Measurements from ENCODE around the gene TRIM26.

Gene TRIM26

DNA sequence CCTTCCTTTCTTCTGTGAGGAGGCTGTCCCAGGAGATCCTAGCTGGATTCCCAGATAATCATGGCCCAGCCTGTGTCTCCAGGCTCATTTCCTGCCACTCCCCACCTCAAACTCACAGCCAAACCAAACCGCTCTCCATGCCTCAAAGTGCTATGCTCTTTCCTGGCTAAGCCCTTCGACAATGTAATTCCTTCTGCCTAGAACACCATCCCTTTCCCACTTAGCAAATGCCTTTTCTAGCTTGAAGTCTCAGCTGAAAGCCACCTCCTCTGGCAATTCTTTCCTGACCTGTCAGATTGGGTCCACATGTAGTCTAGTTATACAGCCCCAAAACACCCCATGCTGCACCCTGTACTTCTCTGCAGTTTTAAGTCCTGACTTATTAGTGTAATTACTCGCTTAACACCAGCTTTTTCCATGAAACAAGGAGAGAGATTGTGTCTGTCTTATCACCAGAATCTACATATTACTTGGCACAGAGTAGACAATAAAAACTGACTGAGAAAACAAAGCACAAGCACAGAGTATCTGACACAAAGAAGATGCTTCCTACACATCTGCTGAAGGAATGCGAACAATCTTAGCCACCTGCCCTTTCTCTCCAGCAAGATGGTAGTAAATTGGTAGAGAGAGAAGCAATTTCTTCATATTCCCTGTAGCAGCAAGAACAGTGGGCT lies 5.4 kb downstream of the TRIM26 start:
- DNase-seq (ENCODE audit: low read depth in 2 of 2) = no peak

DNA sequence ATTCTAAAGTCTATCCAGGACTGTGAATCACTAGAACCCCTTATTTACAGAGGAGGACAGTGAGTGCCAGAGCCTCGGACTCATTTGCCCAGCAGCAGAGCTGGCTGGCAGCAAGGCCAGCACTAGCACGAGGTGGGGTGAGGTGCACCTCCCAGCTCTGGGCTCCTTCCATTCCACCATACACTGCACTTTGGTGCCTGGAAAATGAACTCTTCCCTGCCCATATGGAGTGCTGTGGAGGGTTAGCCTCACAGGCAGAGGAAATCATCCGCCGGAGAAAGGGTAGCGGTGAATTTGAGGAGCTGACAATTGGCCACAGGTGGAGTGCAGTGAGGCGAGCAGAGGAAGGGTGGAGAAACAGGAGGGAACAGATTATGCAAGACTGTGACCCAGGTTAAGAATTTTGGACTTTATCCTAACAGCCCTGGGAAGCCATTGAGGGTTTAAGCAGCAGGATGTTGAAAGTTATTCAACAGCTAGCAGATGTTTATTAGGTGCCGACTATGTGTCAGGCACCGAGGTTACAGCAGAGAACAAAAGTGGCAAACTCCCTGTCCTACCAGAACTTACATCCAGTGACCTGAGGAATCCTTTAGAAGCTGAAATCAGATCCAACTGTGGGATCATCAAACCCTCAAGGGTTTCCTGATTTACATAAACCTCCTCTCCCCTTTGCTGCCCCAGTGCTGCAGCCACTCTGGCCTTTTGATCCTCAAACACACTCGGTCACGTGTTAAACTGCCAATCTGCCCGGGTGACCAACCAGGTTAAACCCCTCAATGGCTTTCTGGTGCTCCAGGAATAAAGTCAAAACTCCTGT lies 6.2 kb downstream of the TRIM26 start:
- DNase-seq (ENCODE audit: low read depth in 2 of 2) = no peak

- no peak for DNase-seq (ENCODE audit: low read depth in 2 of 2)
These were observed 7.1 kb downstream of the TRIM26 start for GRCh38 chr6:30206152-30206551.

- no peak for DNase-seq (ENCODE audit: low read depth in 2 of 2)
These were observed 9.1 kb downstream of the TRIM26 start for GRCh38 chr6:30204116-30204515.

DNA sequence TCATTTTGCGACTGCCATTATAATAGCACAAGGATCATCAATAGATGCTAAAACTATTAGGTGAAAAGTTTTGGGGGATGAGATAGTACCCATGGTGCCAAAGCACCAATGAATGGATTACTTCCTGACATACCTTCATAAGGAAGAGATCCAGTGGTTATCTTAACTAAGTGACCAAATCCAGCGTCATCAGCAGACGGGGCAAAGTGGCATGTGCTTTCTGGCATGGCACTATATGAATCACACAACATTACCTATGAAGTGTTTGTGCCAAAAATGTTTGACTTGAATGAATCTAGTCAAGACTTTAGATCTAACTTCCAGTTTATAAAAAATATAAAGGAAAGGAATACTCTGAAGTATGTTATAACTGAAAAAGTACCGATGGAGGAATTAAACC lies 10.8 kb downstream of the TRIM26 start:
- no peak for DNase-seq (ENCODE audit: low read depth in 2 of 2)

DNA sequence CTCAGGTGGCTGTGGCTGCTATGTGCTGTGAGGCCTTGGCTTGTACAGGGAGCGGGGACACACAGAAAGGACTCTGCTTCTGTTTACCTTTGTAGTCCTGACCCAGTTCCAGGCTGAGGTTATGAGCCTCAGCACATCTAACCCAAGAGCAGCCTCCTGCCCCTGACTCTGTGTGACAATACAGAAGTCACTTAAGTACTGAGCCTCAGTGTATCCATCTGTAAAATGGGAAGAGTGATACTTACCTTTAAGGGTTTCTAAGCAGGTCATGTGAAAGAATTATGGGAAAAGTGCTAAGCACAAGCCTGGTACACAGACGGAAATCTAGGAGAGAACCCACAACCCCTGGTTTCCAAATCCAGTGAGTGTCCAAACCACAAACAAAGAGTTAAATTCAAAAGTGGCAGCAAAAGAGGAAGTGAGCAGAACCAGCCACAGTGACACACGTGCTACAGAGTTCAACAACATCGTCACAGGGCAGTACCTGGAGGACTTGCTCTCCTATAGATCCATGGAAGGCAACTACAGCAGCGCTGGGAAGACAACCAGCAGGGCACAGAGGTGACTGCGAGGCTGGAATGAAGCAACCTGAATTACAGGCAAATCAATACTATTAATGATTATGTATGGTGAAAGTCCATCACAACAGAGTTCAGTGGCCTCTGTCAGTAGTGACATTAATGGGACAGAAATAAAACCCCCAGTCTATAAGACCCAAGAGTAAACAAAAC lies 12.5 kb downstream of the TRIM26 start:
- no peak for DNase-seq (ENCODE audit: low read depth in 2 of 2)

DNA sequence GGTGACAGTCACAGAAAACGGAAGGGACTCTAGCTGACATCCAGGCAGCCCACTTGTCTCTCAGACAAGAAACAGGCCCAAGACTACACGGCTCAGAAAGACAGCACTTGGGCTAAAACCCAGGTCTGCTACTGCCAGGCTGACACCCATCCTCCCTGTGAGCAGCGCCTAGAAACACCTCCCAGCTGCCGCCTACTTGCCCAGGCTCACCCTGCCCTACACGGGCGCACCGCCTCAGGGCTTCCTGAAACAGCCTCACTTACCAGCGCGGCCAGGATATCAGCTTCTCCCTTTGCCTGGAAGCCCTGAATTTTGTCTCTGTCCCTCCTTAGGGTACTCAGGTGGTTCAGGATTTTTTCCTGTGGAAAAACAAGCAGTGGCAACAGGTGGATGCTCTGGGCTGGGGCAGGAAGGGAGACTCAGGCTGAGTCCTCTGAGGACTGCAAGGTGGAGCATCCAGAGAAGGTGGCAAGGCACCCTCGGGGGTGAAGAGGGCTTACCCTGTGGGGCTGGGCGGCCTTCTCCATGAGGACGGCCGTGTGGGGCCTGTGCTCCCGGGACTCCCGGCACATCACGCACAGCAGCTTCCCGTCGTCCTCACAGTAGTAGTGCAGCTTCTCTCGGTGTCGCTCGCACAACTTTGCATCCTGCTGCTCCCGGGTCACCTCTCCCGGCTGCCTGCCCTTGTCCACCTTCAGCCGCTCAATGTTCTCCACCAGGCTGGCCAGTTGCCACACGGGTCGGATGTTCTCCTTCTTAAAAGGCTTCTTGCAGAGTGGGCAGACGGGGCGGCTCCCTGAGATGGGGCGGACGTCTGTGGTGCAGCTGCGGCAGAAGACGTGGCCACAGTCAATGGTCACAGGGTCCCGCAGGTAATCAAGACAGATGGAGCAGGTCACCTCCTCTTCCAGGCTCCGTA lies 14.8 kb downstream of the TRIM26 start:
- DNase-seq (ENCODE audit: low read depth in 2 of 2) = no peak

GRCh38 chr6:30196376-30196775 lies 16.8 kb downstream of the TRIM26 start:
- DNase-seq (ENCODE audit: low read depth in 2 of 2) = no peak

GRCh38 chr6:30195951-30196350 lies 17.3 kb downstream of the TRIM26 start:
- DNase-seq (ENCODE audit: low read depth in 2 of 2) = no peak

DNA sequence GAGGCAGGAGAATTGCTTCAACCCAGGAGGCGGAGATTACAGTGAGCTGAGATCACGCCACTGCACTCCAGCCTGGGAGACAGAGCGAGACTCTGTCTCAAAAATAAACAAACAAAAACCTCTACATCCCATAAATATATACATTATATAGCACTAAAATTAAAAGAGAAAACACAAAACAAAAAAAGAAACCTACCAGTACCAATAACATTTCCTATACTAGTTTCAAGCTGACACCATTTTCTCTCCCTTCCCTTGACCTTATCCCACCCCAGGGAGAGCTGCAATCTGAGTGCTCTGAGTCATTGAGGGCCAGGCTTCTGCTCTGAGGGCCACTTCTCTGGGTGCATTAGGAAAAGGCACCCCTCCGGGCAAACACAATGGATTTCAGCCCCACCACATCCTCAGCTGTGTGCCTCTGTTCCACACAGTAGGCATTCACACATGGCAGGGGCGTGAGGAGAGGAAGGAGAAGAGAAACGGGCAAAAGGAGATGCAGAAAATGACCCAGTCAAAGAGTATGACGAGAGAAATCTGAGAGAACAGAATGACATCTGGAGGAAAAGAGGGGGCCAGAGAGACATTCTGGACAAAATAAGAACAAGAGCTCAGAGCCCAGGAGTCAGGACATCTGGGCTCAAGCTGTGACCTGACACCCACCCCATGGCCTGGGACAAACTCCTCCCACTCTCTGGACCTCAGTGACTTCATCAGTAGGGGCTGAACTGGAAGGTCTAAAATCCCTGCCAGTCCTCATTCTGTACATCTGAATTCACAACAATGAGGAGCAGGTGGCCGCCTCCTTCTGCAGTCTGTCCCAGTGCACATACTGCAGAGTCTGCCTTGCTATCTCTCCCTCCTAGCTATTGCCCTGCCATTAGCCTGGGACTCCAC lies 18.2 kb downstream of the TRIM26 start:
- no peak for DNase-seq (ENCODE audit: low read depth in 2 of 2)

DNA sequence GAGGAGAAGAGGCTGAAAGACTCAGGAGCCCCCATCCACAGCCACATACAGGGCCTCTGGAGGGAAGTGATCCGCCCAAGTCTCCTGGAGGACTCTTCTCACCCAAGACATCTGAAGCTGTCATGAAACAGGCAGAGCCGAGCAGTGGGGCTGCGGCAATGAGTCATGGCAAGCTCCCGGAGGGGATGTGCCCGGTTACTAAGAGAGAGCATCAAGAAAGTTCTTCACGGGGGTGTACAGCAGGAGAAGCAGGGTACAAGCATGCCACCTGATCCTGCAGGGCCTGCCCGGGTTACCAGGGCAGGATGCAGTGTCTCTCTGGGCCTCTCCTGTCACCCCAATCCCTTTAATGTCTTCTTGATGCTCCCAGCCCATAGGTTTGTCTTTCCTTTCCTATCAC lies 21.1 kb downstream of the TRIM26 start:
- no peak for DNase-seq (ENCODE audit: low read depth in 2 of 2)

GRCh38 chr6:30188541-30188940 lies 24.7 kb downstream of the TRIM26 start:
- no peak for DNase-seq (ENCODE audit: low read depth in 2 of 2)

GRCh38 chr6:30185846-30186484 lies 27.2 kb downstream of the TRIM26 start:
- no peak for DNase-seq (ENCODE audit: low read depth in 2 of 2)

DNA sequence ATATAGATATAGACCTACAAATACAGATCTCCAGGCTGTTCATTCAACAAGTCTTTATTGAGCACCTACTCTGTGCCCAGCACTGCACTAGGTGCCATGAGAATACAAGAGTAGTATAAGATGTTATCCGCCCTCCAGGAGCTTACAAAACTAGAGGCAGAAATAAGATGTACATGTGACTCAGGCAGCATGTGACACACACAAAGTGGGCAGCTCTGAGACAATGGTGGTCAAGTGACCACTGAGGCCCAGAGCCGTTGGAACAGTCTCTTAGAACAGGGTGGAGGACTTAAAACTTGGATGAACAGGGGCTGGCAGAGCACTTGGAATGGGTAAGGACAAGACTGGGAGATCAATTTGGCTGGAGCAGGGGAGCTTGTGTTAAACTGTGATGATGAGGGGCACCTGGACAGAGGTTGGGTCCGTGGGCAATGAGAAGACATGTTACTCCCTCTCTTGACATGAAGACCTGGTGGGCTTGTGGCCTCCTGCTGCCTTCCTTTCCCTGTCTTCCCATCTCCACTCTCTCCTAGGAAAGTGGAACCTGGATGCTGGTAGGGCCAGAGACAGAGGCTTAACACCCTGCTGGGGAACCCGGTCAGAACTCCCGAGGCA lies 28.7 kb downstream of the TRIM26 start:
- no peak for DNase-seq (ENCODE audit: low read depth in 2 of 2)

- no peak for DNase-seq (ENCODE audit: low read depth in 2 of 2)
These were observed 33.1 kb downstream of the TRIM26 start for GRCh38 chr6:30180145-30180544.

GRCh38 chr6:30178837-30179236 lies 34.4 kb downstream of the TRIM26 start:
- no peak for DNase-seq (ENCODE audit: low read depth in 2 of 2)

- no peak for DNase-seq (ENCODE audit: low read depth in 2 of 2)
These were observed 37.4 kb downstream of the TRIM26 start for GRCh38 chr6:30175765-30176164.

GRCh38 chr6:30172681-30173080 lies 40.5 kb downstream of the TRIM26 start:
- no peak for DNase-seq (ENCODE audit: low read depth in 2 of 2)

DNA sequence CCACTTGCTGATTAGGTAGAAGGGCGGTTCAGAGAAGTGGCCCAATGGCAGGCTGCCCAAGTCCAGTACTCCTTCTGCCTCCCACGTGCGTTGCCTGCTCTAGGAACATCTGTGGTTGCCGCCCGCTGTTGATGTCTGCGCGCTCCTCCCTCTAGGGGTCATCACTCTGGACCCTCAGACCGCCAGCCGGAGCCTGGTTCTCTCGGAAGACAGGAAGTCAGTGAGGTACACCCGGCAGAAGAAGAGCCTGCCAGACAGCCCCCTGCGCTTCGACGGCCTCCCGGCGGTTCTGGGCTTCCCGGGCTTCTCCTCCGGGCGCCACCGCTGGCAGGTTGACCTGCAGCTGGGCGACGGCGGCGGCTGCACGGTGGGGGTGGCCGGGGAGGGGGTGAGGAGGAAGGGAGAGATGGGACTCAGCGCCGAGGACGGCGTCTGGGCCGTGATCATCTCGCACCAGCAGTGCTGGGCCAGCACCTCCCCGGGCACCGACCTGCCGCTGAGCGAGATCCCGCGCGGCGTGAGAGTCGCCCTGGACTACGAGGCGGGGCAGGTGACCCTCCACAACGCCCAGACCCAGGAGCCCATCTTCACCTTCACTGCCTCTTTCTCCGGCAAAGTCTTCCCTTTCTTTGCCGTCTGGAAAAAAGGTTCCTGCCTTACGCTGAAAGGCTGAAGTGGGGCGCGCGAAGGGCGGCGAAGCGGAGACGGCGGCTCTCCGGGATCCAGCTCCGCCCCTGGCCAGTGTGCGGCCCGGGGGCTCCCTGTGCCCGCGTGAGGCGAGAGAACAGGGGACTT lies 41.3 kb downstream of the TRIM26 start:
- no peak for DNase-seq (ENCODE audit: low read depth in 2 of 2)

Data from stimulated activated CD4-positive, alpha-beta T cell treated with anti-CD3 and anti-CD28 coated beads, Interleukin-1b, Interleukin-23, amount 100 ng/mL, for 1 hour (primary cell).